HG02840 (cell line): ENCODE results near the gene ZNF740.
"Not testable (repeated sequence)": the region's sequence is repeated elsewhere in the genome, so short reads cannot be mapped to it uniquely, and the experiment has no call there.

Experiments
- ATAC-seq: cut with Tn5 transposase; IDR thresholded peaks from one replicate; pipeline ENCODE4 v1.9.1; 2021; ENCODE audit warnings: mild to moderate bottlenecking, moderate library complexity, moderate number of reproducible peaks; ENCODE audit not compliant: unreplicated experiment, low FRiP score

Gene ZNF740, protein sequence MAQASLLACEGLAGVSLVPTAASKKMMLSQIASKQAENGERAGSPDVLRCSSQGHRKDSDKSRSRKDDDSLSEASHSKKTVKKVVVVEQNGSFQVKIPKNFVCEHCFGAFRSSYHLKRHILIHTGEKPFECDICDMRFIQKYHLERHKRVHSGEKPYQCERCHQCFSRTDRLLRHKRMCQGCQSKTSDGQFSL

DNA sequence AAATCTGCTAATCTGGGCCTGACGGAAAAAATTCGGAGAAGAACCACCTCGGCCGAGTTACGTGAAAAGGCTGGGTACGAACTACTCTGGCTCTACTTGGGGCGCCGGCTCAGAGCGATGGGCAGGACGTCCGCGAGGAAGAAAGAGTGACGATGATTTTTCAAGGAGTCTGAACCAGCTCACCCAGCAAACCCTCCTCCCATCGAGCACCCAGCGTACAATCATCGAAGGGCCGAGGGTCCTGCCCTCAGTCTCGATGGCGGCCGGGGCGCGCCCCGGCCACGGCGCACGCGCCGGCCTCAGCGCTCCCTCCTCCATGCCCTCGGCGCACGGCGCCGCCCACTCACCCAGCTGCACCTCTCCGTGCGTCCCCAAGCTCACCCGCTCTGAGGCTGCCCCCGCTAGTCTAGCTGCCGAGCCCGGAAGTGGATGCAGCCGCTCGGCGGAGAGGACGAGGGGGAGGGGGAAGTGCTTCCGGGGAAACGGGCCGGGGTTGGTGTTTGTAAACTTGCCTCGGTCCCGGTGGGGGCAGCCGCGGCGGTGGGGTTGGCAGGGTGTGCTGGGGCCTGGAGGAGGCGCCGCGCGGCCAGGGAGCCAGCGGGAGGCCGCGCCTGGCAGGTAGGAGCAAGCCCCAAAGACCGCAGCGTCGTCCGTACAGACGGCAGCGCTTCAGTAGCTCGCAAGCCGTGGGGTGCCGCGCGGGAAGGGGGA lies at the start of gene ZNF740, which contains the start of gene CSAD:
Gene ZNF740 (plus strand): TSS at position 503 of the 711 bp plus-strand sequence. CDS start 1,262 bp downstream, outside the sequence.
Gene CSAD (minus strand): TSS at position 706 of the 711 bp plus-strand sequence. CDS start 7,455 bp downstream, outside the sequence.
- peak; percentile 91 for ATAC-seq

DNA sequence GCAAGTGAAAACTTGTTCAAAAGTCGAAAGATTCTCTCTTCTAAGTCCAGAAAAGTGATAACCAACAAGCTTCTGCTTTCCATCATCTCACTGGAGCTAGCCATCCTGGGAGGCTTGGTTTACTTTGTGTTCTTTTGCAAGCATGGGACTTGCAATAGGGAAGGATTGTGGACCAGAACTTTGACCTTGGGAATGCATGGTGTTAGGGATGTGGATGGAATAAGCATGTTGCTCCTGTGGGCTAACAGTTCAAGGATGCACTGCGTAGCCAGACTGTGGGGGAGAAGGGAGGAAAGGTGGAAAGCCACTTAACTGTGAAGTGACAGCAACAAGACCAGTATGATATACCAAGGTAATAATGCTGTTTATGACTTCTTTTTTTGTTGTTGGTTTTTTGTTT lies 48.7 kb upstream of the ZNF740 start:
- no peak for ATAC-seq

DNA sequence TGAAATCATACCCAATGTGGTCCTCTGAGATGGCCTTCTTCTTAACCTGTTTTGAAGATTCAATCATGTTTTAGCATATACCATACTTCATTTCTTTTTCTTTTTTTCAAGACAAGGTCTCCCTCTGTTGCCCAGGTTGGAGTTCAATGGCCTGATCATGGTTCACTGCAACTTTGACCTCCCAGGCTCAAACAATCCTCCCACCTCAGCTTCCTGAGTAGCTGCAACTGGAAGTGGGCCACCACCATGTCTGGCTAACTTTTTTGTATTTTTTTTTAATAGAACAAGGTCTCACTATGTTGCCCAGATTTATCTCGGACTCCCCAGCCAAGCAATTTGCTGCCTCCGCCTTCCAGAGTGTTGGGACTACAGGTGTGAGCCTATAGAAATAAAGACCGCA lies 46.8 kb upstream of the ZNF740 start:
- ATAC-seq = no peak

DNA sequence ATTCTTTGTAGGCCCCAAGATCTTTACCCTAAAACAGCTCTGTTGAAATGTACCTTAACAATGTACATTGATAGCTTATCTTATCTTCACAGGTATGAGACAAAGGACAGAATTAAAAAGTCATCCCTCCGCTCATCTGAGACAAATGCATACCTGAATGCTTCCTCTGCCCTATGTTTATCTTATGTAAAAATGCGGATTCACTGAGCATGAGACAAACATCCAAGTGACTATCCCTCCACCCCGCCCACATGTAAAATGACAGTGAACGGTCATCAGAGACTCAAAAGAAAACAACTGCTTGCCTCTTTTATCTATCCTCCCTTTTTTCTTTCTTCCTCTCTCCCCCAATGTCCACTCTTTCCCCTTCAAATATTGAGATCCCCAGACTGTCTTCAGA lies 37.2 kb upstream of the ZNF740 start:
- no peak for ATAC-seq

DNA sequence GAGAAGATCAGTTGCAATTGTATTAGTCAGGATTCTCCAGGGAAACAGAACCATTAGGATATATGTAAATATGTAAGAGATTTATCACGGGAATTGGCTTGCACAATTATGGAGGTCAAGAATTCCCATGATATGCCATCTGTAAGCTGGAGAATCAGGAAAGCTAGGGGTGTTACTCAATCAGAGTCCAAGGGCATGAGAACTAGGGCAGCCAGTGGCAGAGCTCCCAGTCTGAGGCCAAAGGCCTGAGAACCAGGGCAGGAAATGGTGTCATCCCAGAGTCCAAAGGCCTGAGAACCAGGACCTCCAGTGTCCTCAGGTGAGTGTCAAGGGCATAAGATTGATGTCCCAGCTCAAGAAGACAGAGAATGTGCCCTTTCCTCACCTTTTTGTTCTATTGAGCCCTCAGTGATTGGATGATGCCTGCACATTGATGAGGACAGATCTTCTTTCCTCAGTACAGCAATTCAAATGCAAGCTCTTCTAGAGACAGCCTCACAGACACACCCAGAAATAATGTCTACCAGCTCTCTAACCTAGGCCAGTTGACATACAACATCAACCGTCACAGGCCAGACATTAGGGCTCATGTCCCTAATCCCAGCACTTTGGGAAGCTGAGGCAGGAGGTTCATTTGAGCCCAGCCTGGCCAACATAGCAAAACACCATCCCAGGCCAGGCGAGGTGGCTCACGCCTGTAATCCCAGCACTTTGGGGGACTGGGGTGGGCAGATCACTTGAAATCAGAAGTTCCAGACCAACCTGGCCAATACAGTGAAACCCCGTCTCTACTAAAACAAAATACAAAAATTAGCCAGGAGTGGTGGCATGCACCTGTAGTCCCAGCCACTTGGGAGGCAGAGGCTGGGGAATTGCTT lies 34.9 kb upstream of the ZNF740 start:
- ATAC-seq = no peak

DNA sequence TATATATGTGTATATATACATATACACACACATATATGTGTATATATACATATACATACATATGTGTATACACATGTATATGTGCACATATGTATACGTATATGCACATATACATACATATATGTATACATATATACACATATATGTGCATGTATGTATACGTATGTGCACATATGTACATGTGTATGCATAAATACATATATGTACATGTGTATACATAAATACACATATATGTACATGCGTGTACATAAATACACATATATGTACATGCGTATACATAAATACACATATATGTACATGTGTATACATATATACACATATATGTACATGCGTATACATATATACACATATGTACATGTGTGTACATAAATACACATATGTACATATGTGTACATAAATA lies 33.3 kb upstream of the ZNF740 start:
- ATAC-seq = no peak

DNA sequence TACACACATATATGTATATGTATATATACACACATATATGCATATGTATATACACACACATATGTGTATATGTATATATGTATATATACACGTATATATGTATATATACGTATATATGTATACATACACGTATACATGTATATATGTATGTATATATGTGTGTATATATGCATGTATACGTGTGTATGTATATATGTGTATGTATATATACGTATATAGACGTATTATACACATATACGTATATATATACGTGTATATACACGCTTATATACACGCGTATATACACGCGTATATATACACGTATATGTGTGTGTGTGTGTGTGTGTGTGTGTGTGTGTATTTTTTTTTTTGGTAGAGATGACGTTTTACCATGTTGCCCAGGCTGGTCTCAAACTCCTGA lies 32.9 kb upstream of the ZNF740 start:
- ATAC-seq = no peak

DNA sequence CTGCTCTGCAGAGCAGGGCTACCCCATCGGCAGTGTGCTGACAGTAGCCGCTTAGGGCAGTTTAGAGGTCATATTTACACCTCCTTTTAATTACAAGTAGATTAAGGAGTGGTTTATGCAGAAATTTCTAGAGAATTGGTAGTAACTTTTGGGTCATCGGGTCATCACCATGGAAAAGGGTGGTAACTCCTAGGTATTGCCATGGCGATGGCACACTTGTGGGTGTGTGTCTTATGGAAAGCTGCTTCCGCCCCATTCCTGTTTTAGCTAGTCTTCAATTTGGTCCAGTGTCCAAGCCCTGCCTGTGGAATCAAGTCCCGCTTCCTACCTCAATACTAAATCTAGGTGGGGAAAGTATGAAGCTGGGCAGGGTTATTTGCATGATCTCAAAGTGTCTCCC lies 29.5 kb upstream of the ZNF740 start:
- ATAC-seq = no peak

DNA sequence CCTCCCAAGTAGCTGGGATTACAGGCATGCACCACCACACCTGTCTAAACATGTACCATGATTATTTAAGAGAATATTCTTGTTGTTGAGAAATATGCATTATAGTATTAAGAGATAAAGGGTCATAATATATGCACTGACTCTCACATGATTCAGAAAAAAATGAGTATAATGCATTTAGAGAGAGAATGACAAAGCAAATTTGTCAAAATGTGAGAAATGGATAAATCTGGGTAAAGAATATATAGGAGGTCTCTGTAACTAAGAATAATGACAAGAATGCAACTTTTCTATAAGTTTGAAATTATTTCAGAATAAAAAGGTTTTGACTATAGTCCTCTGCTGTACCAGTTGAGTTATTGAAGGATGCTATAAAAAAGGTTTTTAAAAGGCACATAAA lies 28.1 kb upstream of the ZNF740 start:
- ATAC-seq = no peak

DNA sequence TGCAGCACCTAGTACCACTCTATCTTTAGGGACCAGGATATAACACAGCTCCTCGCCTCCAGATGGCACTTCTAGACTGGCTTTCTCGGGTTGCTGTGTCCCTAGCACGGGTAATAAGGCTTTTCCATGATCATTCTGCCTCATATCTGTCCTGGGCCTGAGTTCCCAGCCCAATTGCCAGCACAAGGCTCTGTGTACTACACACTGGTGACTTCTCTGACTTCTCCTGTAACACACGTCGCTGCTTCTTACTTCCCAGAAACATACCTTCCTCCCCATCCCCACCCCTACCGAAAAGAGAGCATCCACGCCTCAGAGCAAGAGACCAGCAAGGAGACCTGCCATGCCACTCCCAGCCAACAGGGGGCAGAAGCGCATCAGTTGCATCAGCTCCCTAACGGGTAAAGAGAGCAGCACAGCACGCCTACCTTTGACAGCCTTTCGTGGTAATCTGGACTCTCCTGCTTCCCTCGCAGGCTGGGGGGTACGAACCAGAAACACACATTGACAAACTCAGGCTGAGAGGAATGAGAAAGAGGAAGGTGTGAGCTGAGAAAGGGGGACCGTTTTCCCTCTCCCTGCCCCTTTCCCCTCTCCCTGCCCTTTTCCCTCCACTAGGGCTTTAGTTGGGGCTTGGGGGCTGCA lies 21.2 kb upstream of the ZNF740 start:
- ATAC-seq = no peak

DNA sequence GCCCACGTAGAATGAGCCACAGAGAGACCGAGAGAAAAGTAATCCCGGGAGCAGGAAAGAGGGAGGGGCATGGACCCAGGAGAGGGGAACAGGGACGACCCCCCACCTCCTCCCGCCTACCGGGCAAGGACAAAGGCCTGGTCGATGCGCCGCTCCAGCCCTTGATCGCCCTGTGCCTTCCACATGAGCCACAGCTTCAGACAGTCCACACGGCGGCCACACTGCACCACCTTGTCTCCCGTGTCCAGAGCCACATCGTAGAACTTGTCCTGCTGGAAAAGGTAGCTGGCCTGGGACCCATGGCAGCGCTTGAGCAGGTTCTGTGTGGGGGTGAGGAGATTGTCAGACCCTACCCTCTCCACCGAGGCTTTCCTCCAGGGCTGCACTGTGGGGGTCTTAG lies 20.5 kb upstream of the ZNF740 start:
- no peak for ATAC-seq

DNA sequence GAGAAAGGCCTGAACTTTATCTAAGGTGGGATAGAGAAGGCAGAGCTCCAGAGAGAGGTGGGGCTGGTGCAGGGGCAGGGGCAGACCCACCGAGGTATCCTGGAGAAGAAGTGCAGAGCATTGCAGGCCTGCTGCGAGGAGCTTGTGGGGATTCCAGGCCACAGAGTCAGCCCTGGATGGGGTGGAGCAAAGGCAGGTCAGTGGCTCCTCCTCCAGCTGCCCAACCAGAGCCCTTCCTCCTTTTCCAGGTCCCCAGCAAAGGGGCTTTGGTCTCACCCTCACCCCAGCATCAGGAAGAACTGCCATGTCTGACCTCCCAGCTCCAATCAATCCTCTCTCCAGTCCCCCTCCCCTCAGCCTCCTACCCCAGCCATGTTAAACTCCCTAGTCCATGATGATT lies 19.8 kb upstream of the ZNF740 start:
- ATAC-seq = no peak

DNA sequence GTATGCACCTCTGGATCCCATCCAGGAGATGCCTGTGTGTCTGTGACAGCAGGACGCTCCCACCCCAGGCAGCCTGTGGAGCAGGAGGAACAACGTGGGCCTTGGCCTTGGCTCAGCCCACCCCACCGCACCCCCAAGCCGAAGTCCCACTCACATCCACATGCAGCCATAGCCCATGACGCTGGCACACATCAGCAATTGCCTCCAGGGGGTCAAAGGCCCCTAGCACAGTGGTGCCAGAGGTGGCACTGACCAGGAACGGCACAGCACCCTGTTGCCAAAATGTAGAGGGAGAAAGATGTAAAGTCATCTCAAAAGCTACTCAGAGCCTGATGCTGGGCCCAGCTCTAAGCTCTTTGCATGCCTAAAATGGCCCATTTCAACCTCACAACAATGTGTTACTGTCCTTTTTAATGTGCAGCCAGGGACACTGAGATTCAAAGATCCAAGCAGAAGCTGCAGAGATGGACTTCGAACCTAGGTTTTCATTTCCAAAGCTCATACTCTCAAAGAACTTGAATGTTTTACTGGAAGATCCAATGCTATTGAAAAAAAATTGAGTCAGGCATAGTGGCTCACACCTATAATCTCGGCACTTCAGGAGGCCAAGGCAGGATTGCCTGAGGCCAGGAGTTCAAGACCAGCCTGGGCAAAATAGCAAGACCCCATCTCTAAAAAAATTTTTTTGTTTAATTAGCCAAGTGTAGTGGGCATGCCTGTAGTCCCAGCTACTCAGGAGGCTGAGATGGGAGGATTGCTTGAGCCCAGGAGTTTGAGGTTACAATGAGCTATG lies 19.2 kb upstream of the ZNF740 start:
- ATAC-seq = no peak

DNA sequence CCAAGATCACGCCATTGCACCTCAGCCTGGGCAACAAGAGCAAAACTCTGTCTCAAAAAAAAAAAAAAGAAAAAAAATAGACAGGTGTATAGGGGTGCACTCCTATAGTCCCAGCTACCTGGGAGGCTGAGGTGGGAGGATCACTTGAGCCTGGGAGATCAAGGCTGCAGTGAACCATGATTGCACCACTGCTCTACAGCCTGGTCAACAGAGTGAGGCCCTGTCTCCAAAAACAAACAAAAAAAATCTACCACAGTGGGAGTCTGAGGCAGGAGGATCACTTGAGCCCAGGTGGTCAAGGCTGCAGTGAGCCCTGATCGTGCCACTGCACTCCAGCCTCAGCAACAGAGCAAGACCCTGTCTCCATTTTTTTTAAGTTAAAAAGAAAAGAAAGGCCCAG lies 17.5 kb upstream of the ZNF740 start:
- not testable (repeated sequence) for ATAC-seq

DNA sequence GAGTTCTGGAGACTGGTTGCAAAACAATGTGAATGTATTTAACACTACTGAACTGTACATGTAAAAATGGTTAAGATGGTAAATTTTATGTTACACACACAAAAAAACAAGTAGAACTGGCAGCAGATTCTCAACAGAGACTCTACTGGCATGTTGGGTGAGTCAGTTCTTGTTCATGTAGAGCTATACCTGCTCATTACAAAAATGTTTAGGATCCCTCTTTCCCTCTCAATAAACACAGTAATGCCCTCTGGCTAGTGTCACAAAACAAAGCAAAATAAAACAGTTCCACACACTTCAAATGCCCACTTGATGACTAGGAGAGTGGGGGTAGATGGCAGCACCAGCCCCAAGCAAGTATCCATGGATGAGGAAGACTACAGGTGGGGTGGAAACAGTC lies 13.7 kb upstream of the ZNF740 start:
- ATAC-seq = no peak

DNA sequence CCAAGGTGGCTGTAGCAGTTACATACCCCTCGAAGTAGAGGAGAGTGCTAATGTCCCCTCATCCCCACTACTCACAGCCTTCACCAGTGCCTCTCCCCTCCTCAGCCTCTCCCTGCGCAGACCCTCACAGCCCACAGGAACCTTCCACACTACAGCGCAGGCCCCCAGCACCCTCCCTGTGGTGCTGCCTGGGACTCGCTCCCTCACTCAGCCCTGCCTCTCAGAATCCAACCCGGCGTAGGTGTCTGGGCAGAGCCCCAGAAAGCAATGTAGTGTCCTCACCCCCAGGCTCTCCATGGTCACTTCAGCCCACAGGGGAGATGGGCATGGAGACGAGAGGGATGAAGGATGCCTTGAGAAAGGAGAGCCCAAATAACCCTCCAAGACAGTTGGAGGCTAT lies 10.9 kb upstream of the ZNF740 start:
- no peak for ATAC-seq

DNA sequence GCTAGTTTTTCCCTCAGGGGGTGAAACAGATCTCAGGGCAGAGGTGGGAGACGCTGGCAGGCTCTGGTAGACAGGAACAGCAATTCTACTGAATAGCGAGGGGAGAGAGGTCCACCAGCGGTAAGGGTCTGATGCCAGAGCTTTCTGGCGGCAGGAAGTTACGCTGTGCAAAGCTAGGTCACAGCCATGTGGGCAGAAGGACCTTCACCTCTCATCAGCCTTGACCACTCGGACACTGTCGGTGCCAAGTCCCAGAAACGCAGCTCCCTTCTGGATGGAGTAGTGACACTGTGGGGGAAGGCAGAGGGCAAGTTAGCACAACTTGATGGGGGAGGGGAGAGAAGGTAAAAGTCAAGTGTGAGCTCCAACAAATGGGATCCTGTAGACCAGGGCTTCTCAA lies 10.3 kb upstream of the ZNF740 start:
- no peak for ATAC-seq

DNA sequence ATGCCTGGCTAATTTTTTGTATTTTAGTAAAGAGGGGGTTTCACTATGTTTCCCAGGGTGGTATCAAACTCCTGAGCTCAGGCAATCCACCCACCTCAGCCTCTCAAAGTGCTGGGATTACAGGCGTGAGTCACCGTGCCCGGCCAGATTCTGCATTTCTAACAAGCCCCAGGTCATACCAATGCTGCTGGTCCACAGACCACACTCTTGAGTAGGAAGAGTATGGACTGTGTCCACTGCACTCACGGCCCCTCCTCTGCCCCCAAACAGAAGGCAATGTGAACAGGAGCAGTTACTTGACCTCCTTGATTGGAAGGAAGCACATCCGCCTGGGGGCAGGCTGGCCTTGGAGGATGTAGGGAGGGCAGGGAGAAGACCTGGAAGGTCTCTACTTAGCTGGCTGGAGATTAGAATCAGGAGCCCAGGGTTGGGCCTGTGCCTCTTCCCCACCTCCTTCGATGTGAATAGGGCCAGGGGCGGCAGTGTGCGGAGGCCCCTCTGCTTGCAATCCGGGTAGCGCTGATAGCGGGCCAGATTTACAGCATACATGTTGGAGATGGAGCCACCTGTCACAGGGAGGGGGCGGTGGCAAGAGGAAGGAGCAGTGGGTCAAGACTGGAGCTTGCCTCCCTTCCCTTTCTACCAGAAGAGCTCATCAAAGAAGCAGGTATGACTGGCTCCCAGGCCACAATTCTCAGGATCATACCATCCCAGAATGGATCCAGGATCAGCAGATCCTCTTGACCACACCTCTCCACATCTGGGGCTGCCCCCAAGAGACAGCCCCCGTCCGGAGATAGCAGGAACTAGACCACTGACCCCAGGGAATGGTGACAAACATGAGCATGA lies 9.4 kb upstream of the ZNF740 start:
- ATAC-seq = no peak

DNA sequence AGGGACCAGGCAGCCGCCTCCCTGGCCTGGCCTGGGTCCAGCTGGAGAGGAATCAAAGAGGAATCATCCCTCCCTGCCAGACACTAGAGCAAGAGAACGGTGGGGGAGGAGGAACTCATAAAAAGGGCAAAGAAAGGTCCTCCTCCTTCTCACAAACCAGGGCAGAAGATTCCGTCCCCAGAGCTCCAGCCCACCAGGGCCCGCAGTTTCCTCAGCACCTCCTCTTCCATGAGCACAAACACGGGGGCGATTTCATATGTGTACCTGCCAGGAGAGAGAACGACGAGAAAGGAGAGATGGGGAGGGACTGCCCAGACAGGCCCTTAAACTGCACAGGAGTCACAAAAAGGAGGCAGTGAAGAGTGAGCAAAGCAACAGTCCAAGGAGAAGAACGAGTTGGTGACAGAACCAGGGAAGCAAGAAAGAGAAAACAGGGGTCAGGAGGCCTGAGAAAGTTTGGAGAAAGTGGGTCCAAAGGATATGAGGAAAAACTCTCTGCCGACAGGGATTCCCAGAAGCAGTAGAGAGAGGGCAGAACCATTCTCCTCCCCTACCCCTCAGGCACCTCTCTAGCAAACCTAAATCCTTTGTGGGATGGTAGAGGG lies 8.7 kb upstream of the ZNF740 start:
- ATAC-seq = no peak
